OCI-LY7 (cell line): Measurements from ENCODE around the gene NEDD4.

Experiments used
- CTCF ChIP-seq: fragments of 200-600 bp; sonication (generic); conservative IDR thresholded peaks from 2 replicates; pipeline ENCODE4 v1.5.1; 2014; ENCODE audit warnings: mild to moderate bottlenecking, antibody characterized with exemption, low read length, moderate library complexity, mixed read lengths
- EZH2phosphoT487 ChIP-seq: fragments of 200-600 bp; sonication (generic); IDR thresholded peaks from 2 replicates; pipeline ENCODE4 v1.6.1; 2018; ENCODE audit warnings: low read depth, borderline replicate concordance, mild to moderate bottlenecking, mixed run types, antibody characterized with exemption, low read length, moderate library complexity, mixed read lengths

- TF ChIP-seq CTCF (peak; percentile 91), EZH2phosphoT487 (no peak)
These were observed 95.7 kb downstream of the NEDD4 start for GRCh38 chr15:55897560-55898336.
